COLO668 (cell line): ENCODE data around the gene RAPH1.

Experiments used
- DNase-seq: peaks from one replicate; lab custom pipeline; 2025; ENCODE audit not compliant: unreplicated experiment; lab: John Stamatoyannopoulos, UW

RAPH1 gene

DNA sequence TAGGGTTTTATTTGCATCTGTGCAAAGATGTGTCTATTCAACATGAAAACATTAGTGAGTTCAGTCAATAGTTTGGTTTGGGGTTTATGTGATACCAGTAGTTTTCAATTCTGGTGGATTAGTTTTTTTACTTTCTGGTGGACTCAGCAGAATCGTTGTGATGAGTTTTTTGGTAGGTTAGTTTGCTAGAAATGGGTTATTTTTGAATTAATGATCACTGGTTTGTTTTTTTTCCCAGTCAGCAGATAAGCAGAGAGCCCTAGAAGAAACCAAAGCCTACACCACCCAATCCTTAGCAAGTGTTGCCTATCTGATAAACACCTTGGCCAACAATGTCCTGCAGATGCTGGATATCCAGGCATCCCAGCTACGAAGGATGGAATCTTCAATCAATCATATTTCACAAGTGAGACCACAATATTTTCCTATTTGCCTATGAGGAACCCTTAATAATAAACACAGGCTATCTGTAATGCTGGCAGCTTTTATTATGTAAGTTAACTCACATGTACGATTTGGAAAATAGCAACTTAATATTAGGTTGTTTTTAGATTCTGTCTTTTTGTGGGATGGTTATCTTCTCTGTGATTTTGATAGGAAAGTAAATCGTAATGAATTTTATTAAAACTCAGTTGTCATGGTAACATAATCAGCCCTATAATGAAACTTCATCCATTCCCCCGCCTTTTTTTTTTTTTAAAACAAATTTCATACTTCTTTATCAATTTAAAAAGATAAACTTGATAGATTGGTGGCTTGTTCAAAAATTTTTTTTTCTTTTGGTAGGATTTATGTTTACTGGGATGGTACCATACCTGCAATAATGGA, 168.2 kb downstream of the RAPH1 start:
- DNase-seq, result no peak

DNA sequence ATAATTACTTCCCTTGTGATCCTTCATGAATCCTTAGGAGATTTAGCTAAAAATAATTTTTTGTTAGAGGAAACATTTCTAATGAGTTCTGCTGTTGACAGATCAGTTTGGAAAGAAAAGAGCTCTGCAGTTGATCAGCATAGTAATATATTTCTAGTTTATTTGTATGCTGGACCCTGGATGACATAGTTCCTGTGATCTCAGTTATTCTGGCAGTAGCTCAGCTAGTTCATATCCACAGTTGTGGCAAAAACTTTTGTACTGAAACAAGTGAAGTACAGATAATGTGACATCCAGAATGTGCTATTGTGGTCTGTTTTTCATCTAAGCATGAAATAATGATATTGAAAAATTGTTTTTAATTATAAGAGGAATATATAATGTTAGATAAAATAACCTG, 173.2 kb downstream of the RAPH1 start:
- no peak for DNase-seq

DNA sequence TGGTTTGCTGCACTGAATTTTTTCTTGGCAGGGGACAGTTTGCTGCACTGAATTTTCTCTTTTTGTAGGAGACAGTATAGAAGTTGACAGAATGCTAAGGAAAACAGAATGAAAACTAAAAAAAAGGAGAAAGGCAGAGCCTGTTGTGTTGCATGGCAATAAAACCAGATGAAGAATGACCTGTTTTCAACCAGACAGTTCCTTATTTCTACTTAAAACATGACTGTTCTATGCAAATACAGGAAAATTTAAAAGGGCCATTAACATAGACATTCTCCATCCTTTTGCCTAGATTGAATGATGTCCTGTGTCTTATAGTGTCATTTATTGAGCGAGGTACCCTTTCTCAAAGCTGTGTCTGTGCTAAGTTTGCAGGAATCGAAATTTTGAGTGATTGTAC, 173.6 kb downstream of the RAPH1 start:
- DNase-seq, result no peak

DNA sequence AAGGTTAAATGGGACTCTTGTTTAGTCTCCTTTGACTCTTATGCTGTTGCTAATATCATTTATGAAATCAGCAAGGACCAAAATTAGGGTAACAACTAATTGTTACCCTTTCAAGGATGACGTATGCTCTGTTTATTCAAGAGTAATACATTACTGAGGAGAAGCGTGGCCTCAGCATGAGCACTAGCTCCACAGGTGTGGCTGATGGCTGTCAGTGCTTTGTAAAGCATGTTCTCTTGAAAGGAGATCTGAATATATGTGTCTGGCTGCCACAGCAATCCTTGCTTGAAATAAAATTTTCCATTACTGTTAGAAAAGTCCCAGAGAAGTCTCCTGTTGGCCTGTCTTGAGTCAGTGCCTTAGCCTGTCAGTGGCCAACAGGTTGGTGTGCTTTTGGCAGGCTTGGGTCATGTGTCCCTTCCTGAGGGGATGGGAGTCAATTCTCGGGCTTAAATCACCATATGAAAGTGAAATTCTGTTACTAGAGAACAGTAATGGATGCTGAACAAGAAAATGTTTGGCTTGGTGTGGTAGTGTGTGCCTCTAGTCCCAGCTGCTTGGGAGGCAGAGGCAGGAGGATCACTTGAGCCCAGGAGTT, 174.2 kb downstream of the RAPH1 start:
- DNase-seq, result peak; percentile 4

DNA sequence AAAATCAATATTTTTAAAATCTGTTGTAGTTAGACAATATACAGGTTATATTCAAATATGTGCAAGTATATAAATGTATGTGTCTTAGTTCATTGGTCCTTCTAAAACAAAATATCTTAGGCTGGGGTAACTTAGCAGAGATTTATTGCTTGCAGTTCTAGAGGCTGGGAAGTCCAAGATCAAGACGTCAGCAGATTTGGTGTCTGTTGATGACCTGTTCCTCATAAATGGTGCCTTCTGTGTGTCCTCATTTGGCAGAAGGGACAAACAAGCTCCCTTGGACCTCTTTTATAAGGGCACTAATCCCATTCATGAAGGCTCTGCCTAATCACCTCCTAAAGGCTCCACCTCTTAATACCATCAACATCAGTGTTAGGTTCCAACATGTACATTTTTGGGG, 175.7 kb downstream of the RAPH1 start:
- no peak for DNase-seq

DNA sequence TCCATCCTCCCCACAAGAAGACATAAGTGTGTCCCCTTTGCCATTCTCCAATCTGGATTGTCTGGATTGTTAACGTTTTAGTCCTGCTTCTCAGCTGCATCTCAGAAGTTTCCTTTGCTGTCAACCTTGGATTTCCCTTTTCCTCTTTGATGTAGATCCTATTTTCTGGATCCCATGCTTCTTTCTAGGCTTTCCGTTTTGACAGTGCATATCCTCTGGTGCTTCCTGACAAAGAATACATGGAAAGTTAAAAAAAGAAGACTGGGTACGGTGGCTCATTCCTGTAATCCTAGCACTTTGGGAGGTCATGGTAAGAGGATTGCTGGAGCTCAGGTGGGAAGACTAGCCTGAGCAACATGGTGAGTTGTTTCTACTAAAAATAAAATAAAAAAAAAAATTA, 180.1 kb downstream of the RAPH1 start:
- no peak for DNase-seq

DNA sequence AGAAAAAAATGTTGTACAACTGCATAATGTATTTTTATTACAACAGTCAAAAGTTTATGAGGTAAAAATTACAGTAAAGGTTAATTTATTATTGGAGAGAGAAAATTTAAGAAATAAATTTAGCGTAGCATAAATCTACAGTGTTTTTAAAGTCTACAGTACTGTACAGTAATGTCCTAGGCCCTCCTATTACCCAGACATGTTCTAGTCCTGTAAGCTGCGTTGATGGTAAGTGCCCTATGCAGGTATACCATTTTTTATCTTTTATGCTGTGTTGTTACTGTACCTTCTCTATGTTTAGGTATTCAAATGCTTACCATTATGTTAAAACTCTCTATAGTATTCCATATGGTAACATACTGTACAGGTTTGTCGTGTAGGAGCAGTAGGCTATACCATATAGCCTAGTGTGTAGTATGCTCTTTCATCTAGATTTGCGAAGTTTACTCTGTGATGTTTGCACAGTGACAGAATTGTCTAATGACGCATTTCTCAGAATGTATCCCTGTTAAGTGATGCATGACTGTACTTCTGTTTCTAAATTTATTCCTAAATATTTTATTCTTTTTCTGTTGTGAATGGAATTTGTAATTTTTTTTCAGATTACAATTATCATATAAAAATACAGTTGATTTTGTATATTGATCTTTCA, 182.4 kb downstream of the RAPH1 start:
- no peak for DNase-seq

GRCh38 chr2:203347375-203347774, 187.7 kb downstream of the RAPH1 start:
- DNase-seq, result no peak

DNA sequence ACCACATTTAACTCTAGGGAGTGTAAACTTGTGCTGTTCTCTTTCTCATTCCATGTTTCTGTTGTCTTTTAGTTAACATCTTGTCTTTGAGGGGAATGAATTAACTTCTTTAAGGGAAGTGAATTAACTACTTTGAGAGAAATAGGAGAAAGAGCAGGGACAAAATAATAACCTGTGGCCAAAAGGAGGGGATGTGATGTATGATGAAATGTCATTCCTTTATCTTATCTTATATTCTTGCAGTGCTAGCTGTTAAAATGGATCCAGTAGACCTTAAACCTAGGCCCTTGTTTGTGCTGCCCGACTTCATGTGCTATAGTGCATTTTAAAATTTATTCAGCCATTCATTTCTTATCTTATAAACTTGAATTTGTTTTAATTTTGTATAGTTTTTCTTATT, 188.5 kb downstream of the RAPH1 start:
- no peak for DNase-seq

GRCh38 chr2:203344667-203345066, 190.4 kb downstream of the RAPH1 start:
- DNase-seq, result no peak
